B cell (primary cell): Measurements from ENCODE around the gene SIGLEC7.

Experiments
- EZH2 ChIP-seq: IDR thresholded peaks from 2 replicates; pipeline ENCODE4 v1.6.1; 2012; ENCODE audit warnings: borderline replicate concordance, low read depth, mild to moderate bottlenecking, moderate library complexity, low read length; ENCODE audit not compliant: insufficient read depth, poor library complexity, severe bottlenecking
- TF ChIP-seq, protein P1 (sequence below): fragments of 200-600 bp; IDR thresholded peaks from one replicate; pipeline ENCODE4 v1.8.0; 2022; ENCODE audit warnings: antibody characterized with exemption, mild to moderate bottlenecking

DNA sequence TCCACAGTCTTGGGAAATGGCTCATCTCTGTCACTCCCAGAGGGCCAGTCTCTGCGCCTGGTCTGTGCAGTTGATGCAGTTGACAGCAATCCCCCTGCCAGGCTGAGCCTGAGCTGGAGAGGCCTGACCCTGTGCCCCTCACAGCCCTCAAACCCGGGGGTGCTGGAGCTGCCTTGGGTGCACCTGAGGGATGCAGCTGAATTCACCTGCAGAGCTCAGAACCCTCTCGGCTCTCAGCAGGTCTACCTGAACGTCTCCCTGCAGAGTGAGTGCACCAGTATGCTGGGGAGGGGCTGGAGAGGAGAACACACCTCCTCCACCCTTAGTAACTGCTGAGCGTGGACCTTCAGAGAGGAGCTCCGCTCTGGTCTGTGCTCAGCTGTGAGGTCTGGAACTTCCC lies 15.1 kb upstream of the SIGLEC7 start:
- TF ChIP-seq, protein P1, sequence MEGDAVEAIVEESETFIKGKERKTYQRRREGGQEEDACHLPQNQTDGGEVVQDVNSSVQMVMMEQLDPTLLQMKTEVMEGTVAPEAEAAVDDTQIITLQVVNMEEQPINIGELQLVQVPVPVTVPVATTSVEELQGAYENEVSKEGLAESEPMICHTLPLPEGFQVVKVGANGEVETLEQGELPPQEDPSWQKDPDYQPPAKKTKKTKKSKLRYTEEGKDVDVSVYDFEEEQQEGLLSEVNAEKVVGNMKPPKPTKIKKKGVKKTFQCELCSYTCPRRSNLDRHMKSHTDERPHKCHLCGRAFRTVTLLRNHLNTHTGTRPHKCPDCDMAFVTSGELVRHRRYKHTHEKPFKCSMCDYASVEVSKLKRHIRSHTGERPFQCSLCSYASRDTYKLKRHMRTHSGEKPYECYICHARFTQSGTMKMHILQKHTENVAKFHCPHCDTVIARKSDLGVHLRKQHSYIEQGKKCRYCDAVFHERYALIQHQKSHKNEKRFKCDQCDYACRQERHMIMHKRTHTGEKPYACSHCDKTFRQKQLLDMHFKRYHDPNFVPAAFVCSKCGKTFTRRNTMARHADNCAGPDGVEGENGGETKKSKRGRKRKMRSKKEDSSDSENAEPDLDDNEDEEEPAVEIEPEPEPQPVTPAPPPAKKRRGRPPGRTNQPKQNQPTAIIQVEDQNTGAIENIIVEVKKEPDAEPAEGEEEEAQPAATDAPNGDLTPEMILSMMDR = no peak
- no peak for TF ChIP-seq EZH2
